IMR-90 (cell line): ENCODE results near the gene OR6C4. TPM values are rescaled to one million over a fixed set of nuclear protein-coding genes. Genes with fewer than 3 reads are reported as not detected.
"Not testable (repeated sequence)": the region's sequence is repeated elsewhere in the genome, so short reads cannot be mapped to it uniquely, and the experiment has no call there.

Experiments
- ATAC-seq: fragments of 200-7000 bp; cut with Tn5 transposase; 2 replicates; pipeline ENCODE4 v1.9.1; 2020; ENCODE audit warnings: low read depth, mild to moderate bottlenecking, moderate library complexity
- BruUV-seq: library from RNA; stranded (reverse); fragments of 400-500 nt; replicated peaks from 2 replicates; lab custom pipeline; 2021; lab: Mats Ljungman, UMichigan
- CTCF ChIA-PET: fragments of 300-600 bp; formaldehyde crosslinking; extraction: SDS; loops from one replicate; lab custom pipeline; 2021; ENCODE audit warnings: antibody characterized with exemption; lab: Yijun Ruan, JAX
- POLR2A ChIA-PET: fragments of 300-600 bp; sonication (Branson Sonifier 250); formaldehyde crosslinking; loops from one replicate; lab custom pipeline; 2022; ENCODE audit warnings: antibody characterized with exemption; ENCODE audit not compliant: unreplicated experiment; lab: Charles Lee
- DNase-seq: peaks from one replicate; pipeline ENCODE4 v3.0.0; 2013
- H2AFZ ChIP-seq: replicated peaks from 2 replicates; pipeline ENCODE3; 2013; ENCODE audit warnings: low read length, mild to moderate bottlenecking; ENCODE audit not compliant: poor library complexity
- H2AK5ac ChIP-seq: 2 replicates; pipeline ENCODE4 v1.6.1; 2013; ENCODE audit warnings: low read depth, low read length, inconsistent platforms
- H2AK9ac ChIP-seq: replicated peaks from 2 replicates; pipeline ENCODE3; 2013; ENCODE audit warnings: mild to moderate bottlenecking, low read depth, low read length, moderate library complexity; ENCODE audit not compliant: poor library complexity
- H2BK120ac ChIP-seq: 2 replicates; pipeline ENCODE4 v1.6.1; 2013; ENCODE audit warnings: low read depth, low read length, inconsistent platforms
- H2BK15ac ChIP-seq: 3 replicates; pipeline ENCODE4 v1.6.1; 2013; ENCODE audit warnings: low read depth, low read length, inconsistent platforms
- H2BK20ac ChIP-seq: 2 replicates; pipeline ENCODE4 v1.6.1; 2013; ENCODE audit warnings: low read depth, mild to moderate bottlenecking, inconsistent platforms, low read length, moderate library complexity
- H2BK5ac ChIP-seq: 2 replicates; pipeline ENCODE4 v1.6.1; 2013; ENCODE audit warnings: mild to moderate bottlenecking, low read depth, low read length, inconsistent platforms; ENCODE audit not compliant: poor library complexity, severe bottlenecking
- H3K14ac ChIP-seq: replicated peaks from 2 replicates; pipeline ENCODE4 v1.6.1; 2013; ENCODE audit warnings: low read depth, low read length, inconsistent platforms
- H3K18ac ChIP-seq: 2 replicates; pipeline ENCODE4 v1.6.1; 2013; ENCODE audit warnings: low read depth, low read length, control low read depth
- H3K23ac ChIP-seq: 2 replicates; pipeline ENCODE4 v1.6.1; 2013; ENCODE audit warnings: low read depth, low read length, inconsistent platforms
- H3K27ac ChIP-seq: 2 replicates; pipeline ENCODE4 v1.5.1; 2013; ENCODE audit warnings: mild to moderate bottlenecking, control low read depth, low read length; ENCODE audit not compliant: insufficient read depth
- H3K27me3 ChIP-seq: 2 replicates; pipeline ENCODE4 v1.6.1; 2013; ENCODE audit warnings: low read length; ENCODE audit not compliant: control insufficient read depth, insufficient read depth
- H3K36me3 ChIP-seq: 2 replicates; pipeline ENCODE4 v1.6.1; 2013; ENCODE audit warnings: low read length, mixed read lengths; ENCODE audit not compliant: control insufficient read depth, insufficient read depth
- H3K4ac ChIP-seq: 2 replicates; pipeline ENCODE4 v1.6.1; 2013; ENCODE audit warnings: low read depth, low read length, inconsistent platforms
- H3K4me1 ChIP-seq: 2 replicates; pipeline ENCODE4 v1.6.1; 2013; ENCODE audit warnings: low read length, mixed read lengths; ENCODE audit not compliant: control insufficient read depth, insufficient read depth
- H3K4me2 ChIP-seq: 2 replicates; pipeline ENCODE4 v1.6.1; 2013; ENCODE audit warnings: low read depth, mild to moderate bottlenecking, control low read depth, low read length, moderate library complexity
- H3K4me3 ChIP-seq: 2 replicates; pipeline ENCODE4 v1.5.1; 2013; ENCODE audit warnings: low read depth, mild to moderate bottlenecking, control low read depth, low read length, moderate library complexity; ENCODE audit not compliant: insufficient read depth
- H3K56ac ChIP-seq: 2 replicates; pipeline ENCODE4 v1.6.1; 2013; ENCODE audit warnings: low read length, inconsistent platforms; ENCODE audit not compliant: insufficient read depth; ENCODE audit errors: extremely low read depth
- H3K79me1 ChIP-seq, 2 experiments: 2 replicates each; pipeline ENCODE4 v1.6.1; 2013; ENCODE audit warnings: low read length in 2 of 2, inconsistent platforms in 1 of 2, low read depth in 1 of 2
- H3K9ac ChIP-seq: 2 replicates; pipeline ENCODE4 v1.6.1; 2013; ENCODE audit warnings: low read depth, low read length, control low read depth
- H3K9me1 ChIP-seq: 2 replicates; pipeline ENCODE4 v1.6.1; 2013; ENCODE audit warnings: low read length, inconsistent platforms; ENCODE audit not compliant: insufficient read depth
- H3K9me3 ChIP-seq: 2 replicates; pipeline ENCODE4 v1.6.1; 2013; ENCODE audit warnings: low read length; ENCODE audit not compliant: control insufficient read depth, insufficient read depth
- H4K20me1 ChIP-seq: 2 replicates; pipeline ENCODE4 v1.6.1; 2013; ENCODE audit warnings: low read length, inconsistent platforms; ENCODE audit not compliant: insufficient read depth
- H4K5ac ChIP-seq: 2 replicates; pipeline ENCODE4 v1.6.1; 2013; ENCODE audit warnings: mild to moderate bottlenecking, low read depth, low read length, control low read depth
- H4K8ac ChIP-seq, 2 experiments: 2 replicates each; pipeline ENCODE4 v1.6.1; 2013; ENCODE audit warnings: low read depth in 2 of 2, low read length in 2 of 2, control low read depth in 1 of 2, inconsistent platforms in 1 of 2
- H4K91ac ChIP-seq: 2 replicates; pipeline ENCODE4 v1.6.1; 2013; ENCODE audit warnings: low read depth, low read length, inconsistent platforms; ENCODE audit not compliant: insufficient read depth
- MAFK ChIP-seq: IDR thresholded peaks from 2 replicates; pipeline ENCODE4 v1.6.1; 2012; ENCODE audit warnings: low read depth, low read length, improper control_type of control experiment
- NFE2L2 ChIP-seq: fragments of 150-350 bp; IDR thresholded peaks from 2 replicates; pipeline ENCODE4 v1.6.1; 2016; ENCODE audit warnings: low read depth, mild to moderate bottlenecking, low read length
- POLR2A ChIP-seq: IDR thresholded peaks from 2 replicates; pipeline ENCODE4 v1.6.1; 2012; ENCODE audit warnings: mild to moderate bottlenecking, low read depth, low read length
- RFX5 ChIP-seq: IDR thresholded peaks from 2 replicates; pipeline ENCODE4 v1.8.0; 2012; ENCODE audit warnings: low read depth, mild to moderate bottlenecking, low read length, moderate library complexity
- WGBS, 2 experiments: methylation state at CpG; one replicate each; pipeline versions ENCODE4 v1.1.5 to v1.1.7; 2013; ENCODE audit warnings: missing lambda C conversion rate in 2 of 2; ENCODE audit not compliant: insufficient read length in 1 of 2; ENCODE audit errors: extremely low coverage in 2 of 2; 5-methylcytosine and 5-hydroxymethylcytosine counted together
- dilution Hi-C: fragments of 300-500 bp; cut with HindIII; formaldehyde crosslinking; loops from one replicate; pipeline ENCODE4 v1.14.3; 2018; ENCODE audit warnings: low sequenced_read_pairs; ENCODE audit not compliant: unreplicated experiment
- in situ Hi-C: fragments of 300-500 bp; cut with MboI; formaldehyde crosslinking; loops from 3 replicates; pipeline ENCODE4 v1.14.3; 2019; ENCODE audit warnings: low sequenced_read_pairs, inconsistent platforms, mixed read lengths
- intact Hi-C: fragments of 100-400 bp; cut with micrococcal nuclease; formaldehyde crosslinking; loops from 2 replicates; pipeline ENCODE4 v1.10.0; 2022
- polyA plus RNA-seq, 3 experiments: library from polyadenylated mRNA; depleted of rRNA; stranded (reverse); fragments of >200 nt; gene quantifications; 2 replicates each; pipeline ENCODE4 v1.2.3, GENCODE V29; 2012; ENCODE audit warnings: low replicate concordance in 1 of 3
- total RNA-seq: library from RNA; depleted of rRNA; stranded (reverse); fragments of >200 nt; gene quantifications from 2 replicates; pipeline ENCODE4 v1.2.3, GENCODE V29; 2012

OR6C4 gene
- total and polyA plus RNA-seq, 2 of the 4 experiments (the other 2 are of a cell fraction): not detected

- dilution Hi-C loops: no loop called here
- H3K9me1 ChIP-seq: no peaks in the 10 kb centered on the region
- no peak overlapping the region for H2AK5ac ChIP-seq
- no peak overlapping the region for H4K91ac ChIP-seq
- POLR2A ChIA-PET: no interaction called here
- no peaks in the 10 kb centered on the region for H3K79me1 ChIP-seq
- H3K4me3 ChIP-seq: no peak overlapping the region
- H3K36me3 ChIP-seq: no peaks in the 10 kb centered on the region
- no peak overlapping the region for H2BK5ac ChIP-seq
- H3K18ac ChIP-seq: no peak overlapping the region
- TF ChIP-seq POLR2A (no peak), MAFK (no peak), NFE2L2 (no peak), RFX5 (no peak)
- DNase-seq: no peak
- no peak for ATAC-seq
- no peak overlapping the region for H2BK15ac ChIP-seq
- CTCF ChIA-PET: no interaction called here
- no peak overlapping the region for H3K56ac ChIP-seq
- BruUV-seq: no TSS peak
- H4K5ac ChIP-seq: no peak overlapping the region
- no peaks in the 10 kb centered on the region for H4K20me1 ChIP-seq
- in situ Hi-C loops: no loop called here
- no peak overlapping the region for H3K4ac ChIP-seq
- H3K27ac ChIP-seq: no peak overlapping the region
- no peak overlapping the region for H2AK9ac ChIP-seq
- no peak overlapping the region for H3K9ac ChIP-seq
- H3K4me2 ChIP-seq: no peak overlapping the region
- H3K9me3 ChIP-seq: no peaks in the 10 kb centered on the region
- no peaks in the 10 kb centered on the region for H3K27me3 ChIP-seq
- no peak overlapping the region for H2BK120ac ChIP-seq
- H3K23ac ChIP-seq: no peak overlapping the region
- no CpG with 5 or more reads among the region's 2 CpGs for WGBS, 2 experiments
- H4K8ac ChIP-seq: no peak overlapping the region
- no peaks in the 10 kb centered on the region for H3K4me1 ChIP-seq
- H2BK20ac ChIP-seq: no peak overlapping the region
- intact Hi-C loops: no loop called here
- no peak overlapping the region for H2AFZ ChIP-seq
- H3K14ac ChIP-seq: no peak overlapping the region
These were observed 36.4 kb downstream of the OR6C4 start for GRCh38 chr12:55585817-55586216.

GRCh38 chr12:55590152-55590551, 40.8 kb downstream of the OR6C4 start:
- H3K18ac ChIP-seq, intact Hi-C loops, H2AK9ac ChIP-seq, H3K9me1 ChIP-seq, H3K4me3 ChIP-seq, DNase-seq, H3K9me3 ChIP-seq, H3K23ac ChIP-seq, H3K36me3 ChIP-seq, H3K4me1 ChIP-seq, H2AFZ ChIP-seq, POLR2A ChIA-PET, H4K20me1 ChIP-seq, H4K5ac ChIP-seq, ATAC-seq, dilution Hi-C loops, H3K9ac ChIP-seq, H3K4ac ChIP-seq, H4K8ac ChIP-seq, CTCF ChIA-PET, H2BK5ac ChIP-seq, BruUV-seq, H2BK20ac ChIP-seq, H3K27ac ChIP-seq, H3K14ac ChIP-seq, H3K4me2 ChIP-seq, H3K79me1 ChIP-seq, H3K27me3 ChIP-seq, in situ Hi-C loops, H4K91ac ChIP-seq, H2AK5ac ChIP-seq, H2BK15ac ChIP-seq, H3K56ac ChIP-seq, H2BK120ac ChIP-seq: not testable (repeated sequence)
- 67% methylated on average over 3 of the region's 12 CpGs; no CpG with 5 or more reads in 1 of the 2 experiments for WGBS, 2 experiments
